A549 treated with Hydrocortisone at 1 μM for 4 hours (cell line): ENCODE measurements around the gene ANKRD34A. TPM values are rescaled to one million over a fixed set of nuclear protein-coding genes. Genes with fewer than 3 reads are reported as not detected.

Source experiments
- total RNA-seq: library from RNA; stranded (reverse); fragments of 200-300 nt; extraction: Qiagen RNA extraction; gene quantifications from 5 replicates; pipeline ENCODE4 v1.2.3, GENCODE V29; 2022

ANKRD34A gene
- total RNA-seq, result 0.18 to 0.53 TPM (median 0.27 TPM) in 5 replicates

DNA sequence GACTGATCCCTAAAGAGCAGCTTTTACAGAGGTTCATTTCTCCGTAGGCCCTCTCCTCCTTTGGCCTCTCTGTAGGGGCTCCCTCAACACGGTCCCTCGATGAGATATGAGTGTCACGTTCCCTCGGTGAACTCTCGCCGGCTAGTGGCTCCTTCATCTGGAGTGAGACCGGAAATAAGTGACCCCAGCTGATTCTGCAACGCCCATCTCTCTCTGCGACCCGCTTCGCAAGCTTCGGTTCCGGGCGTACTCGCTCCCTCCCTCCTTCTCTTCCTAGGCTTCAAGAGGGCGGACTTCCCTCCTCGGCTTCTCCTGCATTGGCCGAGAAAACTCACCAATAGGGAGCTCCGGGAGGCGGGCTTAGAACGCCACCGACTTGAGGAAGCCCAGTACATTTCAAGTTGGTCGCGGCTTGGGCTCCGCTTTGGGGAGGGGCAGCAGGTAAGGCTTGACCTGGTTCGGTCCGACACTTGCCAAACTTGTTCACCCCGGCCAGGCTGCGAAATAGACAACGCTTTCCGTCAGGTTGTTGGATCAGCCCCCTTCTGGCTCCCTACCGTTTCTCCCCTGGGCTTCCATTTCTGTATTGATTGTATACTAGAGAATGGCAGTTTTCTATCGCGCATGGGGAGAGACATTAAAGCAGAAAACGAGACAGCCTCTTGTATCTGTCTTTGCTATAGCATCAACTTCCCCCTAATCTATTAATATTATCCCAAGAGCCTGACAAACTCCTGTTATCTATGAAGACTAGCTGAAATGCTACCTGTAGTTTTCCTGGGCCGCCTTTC is at the start of gene ANKRD34A, which contains the start of gene POLR3GL:
Gene ANKRD34A, minus strand, starts transcription at position 248 of the 791 bp plus-strand sequence. CDS start 2,816 bp downstream, outside the sequence.
Gene POLR3GL, plus strand, starts transcription at position 363 of the 791 bp plus-strand sequence. CDS start 10,176 bp downstream, outside the sequence.

DNA sequence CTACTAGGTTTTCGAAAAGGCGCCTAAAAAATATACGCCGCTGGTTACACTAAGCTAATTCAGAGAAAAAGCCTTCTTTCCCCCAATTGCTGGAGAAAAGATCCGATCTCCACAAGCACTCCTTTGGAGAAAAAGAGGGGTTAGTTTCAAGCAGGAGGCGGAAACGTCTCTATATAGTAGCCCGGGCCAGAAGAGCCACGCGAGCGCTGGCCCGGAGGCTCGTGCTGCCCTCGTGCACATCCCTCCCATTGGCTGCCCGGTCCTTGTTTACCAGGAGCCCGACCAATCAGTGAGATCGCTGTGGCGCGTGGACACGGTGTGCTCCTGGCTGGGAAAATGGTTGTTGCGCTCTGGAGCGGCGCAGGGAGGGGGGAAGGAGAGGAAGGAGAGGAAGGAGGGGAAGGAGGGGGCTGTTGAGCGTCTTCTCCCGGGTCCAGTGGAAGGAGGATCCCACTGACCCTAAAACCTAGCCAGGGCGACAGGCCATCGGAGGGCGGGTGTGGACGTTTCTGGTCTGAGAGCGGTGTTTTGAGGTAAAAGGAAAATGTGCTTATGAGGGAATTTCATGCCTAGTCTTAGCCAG is 32.1 kb upstream of the ANKRD34A start, which contains the start of gene TXNIP:
Gene TXNIP, minus strand, starts transcription at position 147 of the 583 bp plus-strand sequence. CDS start 313 bp downstream, outside the sequence.

DNA sequence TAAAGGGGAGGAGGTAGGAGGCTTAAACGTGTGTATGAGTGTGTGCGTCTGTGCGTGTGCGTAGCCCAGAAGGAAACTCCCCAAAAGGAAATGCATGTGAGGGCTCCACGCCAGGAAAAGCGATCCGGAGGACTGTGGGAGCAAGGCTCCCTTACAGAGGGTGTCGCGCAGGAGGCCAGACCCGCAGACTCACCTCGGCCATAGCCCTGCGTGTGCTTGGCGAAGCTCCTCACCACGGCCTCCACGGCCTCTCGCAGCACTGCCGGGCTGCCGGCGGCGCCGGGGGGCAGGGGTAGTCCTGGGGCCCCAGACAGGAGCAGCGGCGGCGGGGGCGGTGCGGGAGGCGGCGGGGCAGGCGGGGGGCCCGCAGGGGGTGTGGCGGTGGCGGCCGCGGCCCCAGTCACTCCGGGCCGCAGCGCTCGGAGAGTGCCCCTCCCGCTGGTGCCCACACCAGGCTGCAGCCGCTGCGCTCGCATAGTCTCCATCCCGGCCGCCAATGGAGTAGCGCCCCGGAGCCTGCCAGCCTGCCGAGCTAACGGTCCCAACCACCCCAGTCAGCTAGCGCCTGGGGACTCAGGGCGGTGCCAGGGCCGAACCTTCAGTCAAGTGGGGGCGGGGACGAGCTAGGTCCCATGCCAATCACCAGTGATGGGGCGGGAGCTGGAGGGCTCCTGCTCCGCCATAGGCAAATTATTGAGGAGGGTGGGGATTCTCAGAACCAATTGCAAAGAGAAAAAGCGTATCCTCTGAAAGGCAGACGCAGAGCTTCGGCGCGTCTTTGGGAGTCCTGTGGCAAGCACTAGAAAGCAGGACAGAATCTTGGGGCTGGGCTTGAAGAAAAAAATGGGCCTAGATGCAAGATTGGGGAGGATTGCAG is 6.7 kb downstream of the ANKRD34A start, which contains the start of gene LIX1L:
Gene LIX1L, minus strand, starts transcription at position 575 of the 877 bp plus-strand sequence. Its CDS starts 90 bp downstream, at position 485.

DNA sequence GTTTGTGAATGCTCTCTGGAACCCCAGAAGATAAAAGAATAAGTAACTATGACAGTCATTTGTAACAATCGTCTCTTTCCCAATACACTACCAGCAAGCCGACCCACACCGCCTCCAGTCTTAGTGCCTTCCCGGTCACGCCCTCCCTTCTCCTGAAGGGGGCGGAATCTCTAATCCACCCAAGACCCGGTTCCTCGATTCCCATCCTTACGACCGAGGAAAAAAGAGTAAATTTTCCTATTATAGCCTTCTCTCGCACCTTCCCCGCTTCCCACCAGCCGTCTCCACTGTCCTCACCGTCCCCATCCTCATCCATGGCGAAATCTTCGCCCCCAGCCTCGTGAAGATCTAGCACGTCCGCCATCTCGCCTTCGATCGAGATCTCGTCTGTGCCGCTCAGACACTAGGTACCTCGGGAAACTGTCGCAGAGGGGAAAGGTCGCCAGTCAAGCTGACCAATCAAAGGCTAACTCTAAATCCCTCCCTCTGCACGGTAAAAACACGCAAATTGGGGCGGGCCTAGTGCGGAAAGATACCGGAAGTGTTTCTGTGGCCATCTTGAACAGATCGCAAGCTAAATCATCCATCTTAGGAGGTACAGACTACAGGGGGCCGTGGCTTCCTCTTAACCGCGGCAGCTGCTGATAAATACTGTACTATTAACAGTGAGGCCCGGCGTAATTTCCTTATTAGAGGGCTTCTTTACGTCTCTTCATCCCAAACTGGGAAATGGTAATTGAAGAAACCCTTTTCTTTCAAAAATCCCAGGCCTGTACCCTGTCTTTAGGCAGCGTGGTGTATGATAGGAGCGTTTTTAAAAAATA is 37.1 kb downstream of the ANKRD34A start, which contains the start of gene RBM8A:
Gene RBM8A, minus strand, starts transcription at position 422 of the 824 bp plus-strand sequence. Its CDS starts 58 bp downstream, at position 364.

DNA sequence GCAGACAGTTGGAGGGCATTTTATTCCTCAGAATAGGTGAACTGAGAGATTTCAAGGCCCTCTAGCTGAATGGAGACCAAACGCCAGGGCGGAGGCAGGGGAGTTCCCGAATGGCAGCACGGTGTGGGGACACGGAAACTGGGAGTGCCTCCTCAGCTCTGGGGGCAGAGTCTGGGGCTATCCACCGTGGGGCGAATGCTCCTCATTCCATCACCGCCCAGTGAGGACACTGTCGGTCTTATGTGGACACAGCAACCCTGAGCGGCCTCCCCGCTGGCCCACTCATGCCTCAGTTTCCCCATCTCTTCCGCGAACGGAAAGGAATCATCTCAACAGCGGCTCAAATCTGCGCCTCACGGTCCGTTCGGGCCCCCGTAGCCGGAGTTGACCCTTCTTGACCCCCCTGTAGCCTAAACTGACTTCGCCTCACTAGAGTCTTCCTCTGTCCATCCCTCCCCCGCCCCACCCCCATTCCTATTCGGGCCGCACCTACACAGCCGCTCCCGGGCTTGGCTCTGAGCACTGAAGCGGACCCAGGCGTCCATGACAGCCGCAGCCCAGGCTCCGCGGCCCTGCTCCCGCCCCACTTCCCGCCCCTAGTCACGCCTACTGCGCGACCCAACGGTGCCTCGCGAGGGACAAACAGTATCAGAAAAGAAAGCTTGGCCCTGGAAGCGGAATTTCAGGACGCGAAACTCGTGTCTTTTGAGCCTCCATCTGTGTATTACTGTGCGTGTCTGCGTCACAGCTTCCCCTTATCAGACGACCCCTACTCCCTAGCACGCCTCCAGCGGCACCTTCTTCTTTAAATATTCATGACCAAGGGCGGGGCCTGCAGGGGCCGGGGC is 46.0 kb downstream of the ANKRD34A start, which contains the start of gene PEX11B:
Gene PEX11B, minus strand, starts transcription at position 574 of the 848 bp plus-strand sequence. Its CDS starts 29 bp downstream, at position 545.

Other genes starting within 250 kb of the ANKRD34A start
- 0.08 TPM in 1 of 5 replicates, not detected in the others for gene CD160, start 245.1 kb downstream of the ANKRD34A start, total RNA-seq
- gene RNF115, start 140.5 kb downstream of the ANKRD34A start, total RNA-seq, result 11.2 to 13.9 TPM (median 13.5 TPM) in 5 replicates
- 34.7 to 43.8 TPM (median 38.0 TPM) in 5 replicates for gene POLR3C, start 140.4 kb downstream of the ANKRD34A start, total RNA-seq
- gene NUDT17, start 118.9 kb downstream of the ANKRD34A start, total RNA-seq, result 6.5 to 8.0 TPM (median 7.1 TPM) in 5 replicates
- gene PIAS3, start 105.5 kb downstream of the ANKRD34A start, total RNA-seq, result 38.1 to 48.3 TPM (median 41.7 TPM) in 5 replicates
- 0.03 to 0.08 TPM (median 0.05 TPM) in 5 replicates for gene ANKRD35, start 78.7 kb downstream of the ANKRD34A start, total RNA-seq
- gene ITGA10, start 54.5 kb downstream of the ANKRD34A start, total RNA-seq, result 1.4 to 2.1 TPM (median 2.0 TPM) in 5 replicates
- 32.2 to 39.7 TPM (median 37.6 TPM) in 5 replicates for gene PEX11B, start 45.9 kb downstream of the ANKRD34A start, total RNA-seq
- gene RBM8A, start 37.1 kb downstream of the ANKRD34A start, total RNA-seq, result 218 to 249 TPM (median 223 TPM) in 5 replicates
- 11.1 to 17.0 TPM (median 12.6 TPM) in 5 replicates for gene LIX1L, start 6.6 kb downstream of the ANKRD34A start, total RNA-seq
- 11.1 to 13.3 TPM (median 12.1 TPM) in 5 replicates for gene POLR3GL, start 115 bp upstream of the ANKRD34A start, total RNA-seq
- 0.21 to 0.56 TPM (median 0.50 TPM) in 5 replicates for gene TXNIP, start 32.0 kb upstream of the ANKRD34A start, total RNA-seq
- gene HJV, start 57.2 kb upstream of the ANKRD34A start, total RNA-seq, result not detected in 5 replicates
- 0.86 to 1.3 TPM (median 1.1 TPM) in 5 replicates for gene NBPF10, start 180.2 kb upstream of the ANKRD34A start, total RNA-seq